HEK293 (cell line): ENCODE results near the gene VEGFA.

Experiments
- BCL11A ChIP-seq: fragments of 450-650 bp; formaldehyde crosslinking; IDR thresholded peaks from 2 replicates; pipeline ENCODE4 v1.5.1; 2016; ENCODE audit warnings: low read depth, missing biosample characterization, missing genetic modification characterization
- BCL11B ChIP-seq: fragments of 450-650 bp; formaldehyde crosslinking; IDR thresholded peaks from 2 replicates; pipeline ENCODE4 v1.5.1; 2016; ENCODE audit warnings: low read depth, missing biosample characterization, missing genetic modification characterization
- EGR2 ChIP-seq: fragments of 450-650 bp; formaldehyde crosslinking; IDR thresholded peaks from 2 replicates; pipeline ENCODE4 v1.5.1; 2016; ENCODE audit warnings: low read depth, missing biosample characterization, missing genetic modification characterization
- FEZF1 ChIP-seq: fragments of 450-650 bp; formaldehyde crosslinking; IDR thresholded peaks from 2 replicates; pipeline ENCODE4 v1.5.1; 2016; ENCODE audit warnings: missing biosample characterization, missing genetic modification characterization
- HIC1 ChIP-seq: fragments of 450-650 bp; formaldehyde crosslinking; IDR thresholded peaks from 2 replicates; pipeline ENCODE4 v1.5.1; 2016; ENCODE audit warnings: missing biosample characterization, missing genetic modification characterization
- HOXC10 ChIP-seq: sonication (generic); formaldehyde crosslinking; IDR thresholded peaks from 2 replicates; pipeline ENCODE4 v1.8.1; 2023; ENCODE audit warnings: mild to moderate bottlenecking, missing genetic modification reagents
- HOXD13 ChIP-seq: sonication (generic); formaldehyde crosslinking; IDR thresholded peaks from 2 replicates; pipeline ENCODE4 v1.8.0; 2022; ENCODE audit warnings: missing genetic modification reagents, borderline replicate concordance
- KLF10 ChIP-seq: fragments of 450-650 bp; IDR thresholded peaks from 2 replicates; pipeline ENCODE4 v1.5.1; 2018; ENCODE audit warnings: missing biosample characterization, mild to moderate bottlenecking, missing genetic modification characterization
- SCRT1 ChIP-seq: fragments of 450-650 bp; formaldehyde crosslinking; IDR thresholded peaks from 2 replicates; pipeline ENCODE4 v1.5.1; 2016; ENCODE audit warnings: missing biosample characterization, missing genetic modification characterization, borderline replicate concordance
- SP3 ChIP-seq: fragments of 450-650 bp; formaldehyde crosslinking; IDR thresholded peaks from 2 replicates; pipeline ENCODE4 v1.5.1; 2016; ENCODE audit warnings: missing biosample characterization, missing genetic modification characterization
- TCF7L2 ChIP-seq: IDR thresholded peaks from 2 replicates; pipeline ENCODE4 v1.6.1; 2011; ENCODE audit warnings: low read depth, mild to moderate bottlenecking, inconsistent platforms, low read length, moderate library complexity, borderline replicate concordance
- TRIM28 ChIP-seq: IDR thresholded peaks from 2 replicates; pipeline ENCODE4 v1.6.1; 2011; ENCODE audit warnings: low read length, control low read depth, borderline replicate concordance
- ZBTB20 ChIP-seq: fragments of 450-650 bp; formaldehyde crosslinking; IDR thresholded peaks from 2 replicates; pipeline ENCODE4 v1.5.1; 2016; ENCODE audit warnings: missing biosample characterization, missing genetic modification characterization
- ZBTB21 ChIP-seq: fragments of 450-650 bp; formaldehyde crosslinking; IDR thresholded peaks from 2 replicates; pipeline ENCODE4 v1.5.1; 2017; ENCODE audit warnings: missing biosample characterization, missing genetic modification characterization
- ZBTB26 ChIP-seq: fragments of 450-650 bp; formaldehyde crosslinking; optimal IDR thresholded peaks from 2 replicates; pipeline ENCODE3; 2016; ENCODE audit warnings: missing biosample characterization, mild to moderate bottlenecking, missing genetic modification characterization
- ZFP37 ChIP-seq: fragments of 450-650 bp; formaldehyde crosslinking; IDR thresholded peaks from 2 replicates; pipeline ENCODE4 v1.5.1; 2016; ENCODE audit warnings: missing biosample characterization, missing genetic modification characterization
- ZFP69B ChIP-seq: fragments of 450-650 bp; formaldehyde crosslinking; IDR thresholded peaks from 2 replicates; pipeline ENCODE4 v1.5.1; 2016; ENCODE audit warnings: missing biosample characterization, missing genetic modification characterization
- ZIC2 ChIP-seq: fragments of 450-650 bp; formaldehyde crosslinking; IDR thresholded peaks from 2 replicates; pipeline ENCODE4 v1.5.1; 2016; ENCODE audit warnings: missing biosample characterization, missing genetic modification characterization
- ZNF10 ChIP-seq: fragments of 450-650 bp; formaldehyde crosslinking; IDR thresholded peaks from 2 replicates; pipeline ENCODE4 v1.5.1; 2017; ENCODE audit warnings: missing biosample characterization, missing genetic modification characterization
- ZNF133 ChIP-seq: fragments of 450-650 bp; formaldehyde crosslinking; IDR thresholded peaks from 2 replicates; pipeline ENCODE4 v1.5.1; 2016; ENCODE audit warnings: missing biosample characterization, missing genetic modification characterization
- ZNF138 ChIP-seq: fragments of 450-650 bp; formaldehyde crosslinking; IDR thresholded peaks from 2 replicates; pipeline ENCODE4 v1.5.1; 2016; ENCODE audit warnings: missing biosample characterization, missing genetic modification characterization, borderline replicate concordance
- ZNF175 ChIP-seq: fragments of 450-650 bp; formaldehyde crosslinking; IDR thresholded peaks from 2 replicates; pipeline ENCODE4 v1.5.1; 2016; ENCODE audit warnings: missing biosample characterization, missing genetic modification characterization
- ZNF2 ChIP-seq: fragments of 450-650 bp; formaldehyde crosslinking; IDR thresholded peaks from 2 replicates; pipeline ENCODE4 v1.5.1; 2016; ENCODE audit warnings: missing biosample characterization, missing genetic modification characterization
- ZNF202 ChIP-seq: fragments of 450-650 bp; formaldehyde crosslinking; IDR thresholded peaks from 2 replicates; pipeline ENCODE4 v1.5.1; 2016; ENCODE audit warnings: missing biosample characterization, missing genetic modification characterization, borderline replicate concordance
- ZNF26 ChIP-seq: fragments of 450-650 bp; formaldehyde crosslinking; IDR thresholded peaks from 2 replicates; pipeline ENCODE4 v1.5.1; 2016; ENCODE audit warnings: missing biosample characterization, missing genetic modification characterization
- ZNF280C ChIP-seq: fragments of 450-650 bp; formaldehyde crosslinking; IDR thresholded peaks from 2 replicates; pipeline ENCODE4 v1.5.1; 2016; ENCODE audit warnings: missing biosample characterization, missing genetic modification characterization
- ZNF394 ChIP-seq: fragments of 450-650 bp; formaldehyde crosslinking; IDR thresholded peaks from 2 replicates; pipeline ENCODE4 v1.5.1; 2016; ENCODE audit warnings: missing biosample characterization, missing genetic modification characterization, mild to moderate bottlenecking, moderate library complexity, borderline replicate concordance
- ZNF549 ChIP-seq: fragments of 450-650 bp; IDR thresholded peaks from 2 replicates; pipeline ENCODE4 v1.5.1; 2018; ENCODE audit warnings: missing biosample characterization, missing genetic modification characterization, mild to moderate bottlenecking, inconsistent platforms, moderate library complexity
- ZNF561 ChIP-seq: fragments of 450-650 bp; IDR thresholded peaks from 2 replicates; pipeline ENCODE4 v1.5.1; 2018; ENCODE audit warnings: missing biosample characterization, missing genetic modification characterization, borderline replicate concordance
- ZNF623 ChIP-seq: fragments of 450-650 bp; formaldehyde crosslinking; IDR thresholded peaks from 2 replicates; pipeline ENCODE4 v1.5.1; 2016; ENCODE audit warnings: missing biosample characterization, missing genetic modification characterization
- ZNF777 ChIP-seq: fragments of 450-650 bp; formaldehyde crosslinking; IDR thresholded peaks from 2 replicates; pipeline ENCODE4 v1.5.1; 2017; ENCODE audit warnings: missing biosample characterization, missing genetic modification characterization, borderline replicate concordance
- ZNF785 ChIP-seq: fragments of 450-650 bp; formaldehyde crosslinking; IDR thresholded peaks from 2 replicates; pipeline ENCODE4 v1.5.1; 2016; ENCODE audit warnings: missing biosample characterization, missing genetic modification characterization
- ZNF843 ChIP-seq: fragments of 450-650 bp; formaldehyde crosslinking; IDR thresholded peaks from 2 replicates; pipeline ENCODE4 v1.5.1; 2016; ENCODE audit warnings: missing biosample characterization, missing genetic modification characterization
- ZSCAN4 ChIP-seq: fragments of 450-650 bp; formaldehyde crosslinking; IDR thresholded peaks from 2 replicates; pipeline ENCODE4 v1.5.1; 2017; ENCODE audit warnings: missing biosample characterization, missing genetic modification characterization

Gene VEGFA

GRCh38 chr6:43723737-43724295 lies 46.2 kb upstream of the VEGFA start (continued):
- TF ChIP-seq ZNF138 (tag by site-specific recombination) (no peak), EGR2 (tag by site-specific recombination) (peak; percentile 61), ZNF785 (tag by site-specific recombination) (peak; percentile 73; the same call in 1 of the 2 replicates), HIC1 (tag by site-specific recombination) (no peak), ZBTB20 (tag by site-specific recombination) (no peak), HOXD13 (CRISPR knock-in tag) (no peak), ZNF843 (tag by site-specific recombination) (no peak), ZNF549 (tag by site-specific recombination) (no peak), ZFP37 (tag by site-specific recombination) (no peak), SP3 (tag by site-specific recombination) (peak; percentile 44), ZNF2 (tag by site-specific recombination) (0 out of 2 replicates have a peak, but pooled peaks have one; percentile 39), ZNF202 (tag by site-specific recombination) (no peak), ZNF623 (tag by site-specific recombination) (no peak), ZBTB26 (tag by site-specific recombination) (no peak), ZFP69B (tag by site-specific recombination) (no peak), TCF7L2 (no peak), SCRT1 (tag by site-specific recombination) (no peak), BCL11A (tag by site-specific recombination) (no peak), ZNF10 (tag by site-specific recombination) (no peak), ZIC2 (tag by site-specific recombination) (no peak; the same call in 1 of the 2 replicates), BCL11B (tag by site-specific recombination) (no peak), ZNF26 (tag by site-specific recombination) (no peak), ZNF133 (tag by site-specific recombination) (no peak), TRIM28 (no peak), ZSCAN4 (no peak), ZNF394 (0 out of 2 replicates have a peak, but pooled peaks have one; percentile 21), ZNF175 (tag by site-specific recombination) (no peak), HOXC10 (CRISPR knock-in tag) (no peak), FEZF1 (tag by site-specific recombination) (no peak), KLF10 (tag by site-specific recombination) (no peak), ZNF561 (no peak), ZBTB21 (tag by site-specific recombination) (no peak), ZNF777 (tag by site-specific recombination) (no peak), ZNF280C (tag by site-specific recombination) (no peak)
